Thymus (tissue), 14 donors: Measurements from ENCODE around the gene PRIMA1. TPM values are rescaled to one million over a fixed set of nuclear protein-coding genes. Genes with fewer than 3 reads are reported as not detected.

Experiments
- DNase-seq, 9 donors: peaks; one replicate each; pipeline ENCODE4 v3.0.0-alpha.2; 2013; ENCODE audit warnings: low spot score in 9 of 9, low read depth in 6 of 9, missing footprints in 1 of 9
- H3K27ac ChIP-seq, 2 donors: one replicate each; pipeline ENCODE4 v1.5.1; 2013; ENCODE audit warnings: control low read depth in 1 of 2, low read depth in 1 of 2, low read length in 1 of 2, mild to moderate bottlenecking in 1 of 2, moderate library complexity in 1 of 2
- H3K27me3 ChIP-seq, 2 donors: one replicate each; pipeline ENCODE4 v1.5.1; 2013; ENCODE audit warnings: low read length in 1 of 2; ENCODE audit not compliant: control insufficient read depth in 2 of 2, insufficient read depth in 1 of 2
- H3K36me3 ChIP-seq, 2 donors: one replicate each; pipeline ENCODE4 v1.5.1; 2013; ENCODE audit warnings: low read length in 1 of 2, mild to moderate bottlenecking in 1 of 2, moderate library complexity in 1 of 2; ENCODE audit not compliant: control insufficient read depth in 2 of 2, insufficient read depth in 2 of 2
- H3K4me1 ChIP-seq, 2 donors: one replicate each; pipeline ENCODE4 v1.5.1; 2013; ENCODE audit warnings: low read length in 2 of 2; ENCODE audit not compliant: control insufficient read depth in 2 of 2, insufficient read depth in 2 of 2
- H3K4me3 ChIP-seq, 2 donors: one replicate each; pipeline ENCODE4 v1.5.1; 2013; ENCODE audit warnings: low read length in 2 of 2, control low read depth in 1 of 2, mild to moderate bottlenecking in 1 of 2
- H3K9me3 ChIP-seq, 2 donors: one replicate each; pipeline ENCODE4 v1.5.1; 2013; ENCODE audit warnings: low read length in 1 of 2, mild to moderate bottlenecking in 1 of 2; ENCODE audit not compliant: control insufficient read depth in 2 of 2, insufficient read depth in 1 of 2
- WGBS: extraction: QIAGEN DNeasy Blood & Tissue Kit; methylation state at CpG from one replicate; pipeline ENCODE4 v1.1.7; 2013; 5-methylcytosine and 5-hydroxymethylcytosine counted together
- long read RNA-seq, 10 donors: transcript quantifications; one replicate each; lab custom pipeline, GENCODE V29; 2026
- polyA plus RNA-seq: library from polyadenylated mRNA; stranded (reverse); fragments of 200-250 nt; gene quantifications from one replicate; pipeline ENCODE4 v1.2.3, GENCODE V29; 2013
- total RNA-seq: library from RNA; stranded (reverse); fragments of 120-200 nt; gene quantifications from one replicate; pipeline ENCODE4 v1.2.4, GENCODE V29; 2013
- donor health status: healthy.

PRIMA1 gene
- total RNA-seq (0.09 TPM), polyA plus RNA-seq (0.84 TPM)
- long read RNA-seq, donor 1 = 0 reads
- long read RNA-seq, donor 2 = 0 reads
- long read RNA-seq, donor 3 = 0 reads
- long read RNA-seq, donor 4 = 0 reads
- long read RNA-seq, donor 5 = 0 reads
- long read RNA-seq, donor 6 = 0 reads
- long read RNA-seq, donor 7 = 0 reads
- long read RNA-seq, donor 8 = 0 reads
- long read RNA-seq, donor 9 = 0 reads
- long read RNA-seq, donor 10 = 0 reads

DNA sequence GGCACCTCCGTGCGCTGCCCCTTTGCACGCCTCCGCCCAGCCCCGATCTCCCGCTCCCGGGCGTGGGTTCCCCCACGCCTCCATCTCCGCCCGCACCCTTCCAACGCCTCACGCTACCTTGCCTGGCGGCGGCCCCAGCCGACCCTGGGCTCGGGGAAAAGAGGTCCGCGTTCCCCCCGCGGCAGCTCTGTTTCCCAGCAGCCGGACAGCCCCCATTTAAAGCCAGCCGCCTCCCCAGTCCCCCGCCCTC lies at the start of gene PRIMA1:
PRIMA1 (minus strand) TSS at position 193 of the 250 bp plus-strand sequence. CDS start 767 bp downstream, outside the sequence.
- no peak for DNase-seq
- peaks cover 0 to 2% of the 10 kb centered on the region in 2 donors for H3K9me3 ChIP-seq
- H3K4me3 ChIP-seq = peak within 1 kb of the TSS in 1 of 2 donors; percentile 13
- no peak within 1 kb of the TSS for H3K27ac ChIP-seq
- H3K36me3 ChIP-seq = no peaks in the 10 kb centered on the region
- WGBS = 5% methylated on average over 24 of the region's 24 CpGs
- H3K27me3 ChIP-seq = peaks cover 28 to 43% of the 10 kb centered on the region in 2 donors
- no peaks in the 10 kb centered on the region for H3K4me1 ChIP-seq

- Histone ChIP-seq H3K36me3 (no peaks in the 10 kb centered on the region), H3K4me3 (no peak overlapping the region), H3K27me3 (no peaks in the 10 kb centered on the region), H3K27ac (no peak overlapping the region), H3K4me1 (no peaks in the 10 kb centered on the region), H3K9me3 (no peaks in the 10 kb centered on the region)
- no peak for DNase-seq
- 86% methylated on average over 9 of the region's 9 CpGs for WGBS
These were observed 46.5 kb upstream of the PRIMA1 start for GRCh38 chr14:93834699-93835371.

GRCh38 chr14:93832665-93833064 lies 44.4 kb upstream of the PRIMA1 start:
- Histone ChIP-seq H3K4me3 (no peak overlapping the region), H3K27me3 (no peaks in the 10 kb centered on the region), H3K27ac (no peak overlapping the region), H3K36me3 (no peaks in the 10 kb centered on the region), H3K4me1 (no peaks in the 10 kb centered on the region), H3K9me3 (no peaks in the 10 kb centered on the region)
- 78% methylated on average over 3 of the region's 3 CpGs for WGBS
- no peak for DNase-seq

GRCh38 chr14:93832081-93832480 lies 43.8 kb upstream of the PRIMA1 start:
- Histone ChIP-seq H3K27ac (no peak overlapping the region), H3K4me1 (no peaks in the 10 kb centered on the region), H3K36me3 (no peaks in the 10 kb centered on the region), H3K9me3 (no peaks in the 10 kb centered on the region), H3K4me3 (no peak overlapping the region), H3K27me3 (no peaks in the 10 kb centered on the region)
- WGBS = 86% methylated on average over 3 of the region's 3 CpGs
- no peak for DNase-seq

DNA sequence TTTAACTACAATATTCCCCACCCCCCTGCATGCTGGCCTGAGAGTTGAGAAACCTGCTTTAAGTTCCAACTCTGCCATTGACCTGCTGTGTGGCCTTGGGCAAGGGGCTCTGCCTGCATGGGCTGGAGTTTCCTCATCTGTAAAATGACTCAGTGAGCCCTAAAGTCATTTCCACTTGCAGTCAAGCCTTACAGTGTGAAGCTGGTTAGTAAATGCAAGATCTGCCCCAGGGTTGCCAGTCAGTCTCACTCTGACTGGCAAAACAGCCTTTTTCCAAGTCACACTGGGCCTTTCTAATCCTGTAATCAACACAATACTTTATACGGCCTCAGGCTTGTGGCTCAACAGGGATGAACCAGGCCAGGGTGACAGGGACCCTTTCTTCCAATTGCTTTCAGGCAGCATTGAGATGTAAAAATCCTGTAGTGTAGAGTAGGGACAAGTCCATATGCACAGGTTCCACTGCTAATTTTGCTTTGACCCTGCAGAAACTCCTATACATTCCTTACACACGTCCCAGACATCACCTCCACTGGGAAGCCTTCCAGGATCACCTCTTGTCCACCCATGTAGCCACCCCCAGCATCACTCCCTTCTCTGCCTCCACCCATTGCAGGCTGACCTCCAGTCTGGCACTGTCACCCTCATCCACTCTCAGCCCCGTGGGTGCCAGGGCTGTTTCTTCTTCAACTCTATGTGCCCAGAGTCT lies 42.6 kb upstream of the PRIMA1 start:
- no peak for DNase-seq
- Histone ChIP-seq H3K4me3 (no peak overlapping the region), H3K27ac (no peak overlapping the region), H3K9me3 (no peaks in the 10 kb centered on the region), H3K36me3 (no peaks in the 10 kb centered on the region), H3K27me3 (no peaks in the 10 kb centered on the region), H3K4me1 (no peaks in the 10 kb centered on the region)
- WGBS = 87% methylated on average over 3 of the region's 3 CpGs

DNA sequence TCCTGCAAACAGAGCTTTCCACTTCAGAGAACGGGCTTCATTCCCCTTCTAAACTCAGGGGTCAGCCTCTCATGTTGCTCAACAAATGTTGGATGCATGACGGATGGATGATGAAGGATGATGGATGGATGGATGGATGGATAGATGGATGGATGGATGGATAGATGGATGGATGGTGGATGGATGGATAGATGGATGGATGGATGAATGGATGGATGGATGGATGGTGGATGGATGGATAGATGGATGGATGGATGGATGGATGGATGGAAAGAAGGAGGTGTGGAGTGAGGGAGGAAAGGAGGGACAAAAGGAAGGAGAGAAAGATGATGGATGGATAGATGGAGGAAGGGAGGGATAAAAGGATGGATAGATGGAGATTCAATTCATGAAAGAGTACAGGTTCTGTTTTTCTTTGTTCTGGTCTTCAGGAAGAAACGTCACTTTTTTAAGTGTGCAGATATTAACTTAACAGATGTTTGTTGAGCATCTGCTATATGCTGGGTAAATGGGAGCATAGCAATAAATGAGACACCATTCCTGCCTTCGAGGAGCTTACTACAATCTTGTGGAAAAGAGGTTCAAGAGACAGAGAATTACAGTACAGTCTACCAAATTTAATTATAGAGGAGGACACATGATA lies 41.7 kb upstream of the PRIMA1 start:
- no peaks in the 10 kb centered on the region for H3K27me3 ChIP-seq
- no peak overlapping the region for H3K4me3 ChIP-seq
- H3K9me3 ChIP-seq = no peaks in the 10 kb centered on the region
- WGBS = 88% methylated on average over 4 of the region's 4 CpGs
- no peaks in the 10 kb centered on the region for H3K4me1 ChIP-seq
- H3K27ac ChIP-seq = no peak overlapping the region
- no peaks in the 10 kb centered on the region for H3K36me3 ChIP-seq
- no peak for DNase-seq

GRCh38 chr14:93825235-93825553 lies 36.9 kb upstream of the PRIMA1 start:
- WGBS = 73% methylated on average over 14 of the region's 14 CpGs
- no peaks in the 10 kb centered on the region for H3K9me3 ChIP-seq
- no peak for DNase-seq

DNA sequence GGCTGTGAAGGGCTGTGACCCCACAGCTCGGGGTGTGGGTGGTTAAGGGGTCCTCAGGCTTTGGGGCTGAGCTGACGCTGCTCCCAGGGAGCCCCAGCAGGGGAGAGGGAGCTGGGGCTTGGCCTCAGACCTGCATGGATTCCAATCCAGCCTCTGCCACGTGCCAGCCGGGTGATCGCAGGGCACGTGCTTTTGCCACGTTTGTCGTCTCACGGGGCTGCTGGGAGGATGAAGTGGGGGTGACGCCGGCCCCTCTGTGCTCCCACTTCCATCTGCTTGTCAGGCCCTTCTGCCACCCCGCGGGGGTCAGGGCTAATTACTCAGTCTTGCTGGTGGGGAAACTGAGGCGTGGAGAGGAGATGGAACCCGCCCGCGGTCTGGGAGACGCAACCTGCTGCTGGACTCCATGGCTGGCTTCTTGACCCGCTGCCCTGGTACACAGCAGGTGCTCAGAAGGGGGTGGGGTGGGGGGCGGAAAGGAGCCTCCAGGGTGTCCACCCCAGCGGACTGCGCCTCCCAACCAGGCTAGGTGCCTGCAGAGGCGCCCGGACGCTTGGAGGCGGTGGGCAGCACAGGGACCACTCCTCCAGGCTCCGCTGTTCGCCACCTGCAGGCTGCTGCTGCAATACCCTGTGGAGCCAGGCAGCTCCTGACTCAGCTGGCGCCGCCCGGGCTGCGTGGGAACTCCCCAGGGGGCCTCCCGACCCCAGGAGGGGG lies 36.4 kb upstream of the PRIMA1 start:
- Histone ChIP-seq H3K4me3 (no peak overlapping the region), H3K36me3 (no peaks in the 10 kb centered on the region), H3K27me3 (no peaks in the 10 kb centered on the region), H3K9me3 (no peaks in the 10 kb centered on the region), H3K27ac (no peak overlapping the region), H3K4me1 (no peaks in the 10 kb centered on the region)
- 87% methylated on average over 33 of the region's 33 CpGs for WGBS
- DNase-seq = no peak

More at GRCh38 chr14:93825235-93825553, 36.9 kb upstream of the PRIMA1 start:
- H3K27me3 ChIP-seq = no peaks in the 10 kb centered on the region
- H3K36me3 ChIP-seq = no peaks in the 10 kb centered on the region
- no peaks in the 10 kb centered on the region for H3K4me1 ChIP-seq
- H3K27ac ChIP-seq = no peak overlapping the region
- H3K4me3 ChIP-seq = no peak overlapping the region

DNA sequence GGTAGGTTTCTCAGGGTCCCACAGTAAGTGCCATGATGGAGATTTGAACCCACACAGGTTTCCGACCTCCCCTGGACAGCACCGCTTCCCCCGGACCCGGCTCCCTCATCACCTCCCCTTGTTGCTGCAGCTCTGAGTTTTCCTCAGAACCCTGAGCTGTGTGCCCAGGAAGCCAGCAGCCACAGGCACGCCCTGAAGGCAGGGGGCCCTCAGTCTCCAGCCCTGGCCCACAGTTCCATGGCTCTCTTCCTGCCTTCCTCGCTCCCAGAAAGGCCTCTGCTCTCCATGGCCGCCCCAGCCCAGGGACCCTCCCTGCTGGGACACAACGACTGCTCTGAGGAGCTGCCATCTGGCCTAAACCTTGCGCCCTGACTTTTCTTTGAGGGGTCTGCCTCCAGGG lies 35.8 kb upstream of the PRIMA1 start:
- H3K27ac ChIP-seq = no peak overlapping the region
- no peaks in the 10 kb centered on the region for H3K4me1 ChIP-seq
- H3K4me3 ChIP-seq = no peak overlapping the region
- no peaks in the 10 kb centered on the region for H3K27me3 ChIP-seq
- H3K36me3 ChIP-seq = no peaks in the 10 kb centered on the region
- H3K9me3 ChIP-seq = no peaks in the 10 kb centered on the region
- DNase-seq = no peak
- 77% methylated on average over 9 of the region's 9 CpGs for WGBS
